ENCODE results near the gene KRTAP12-2.
"Not testable (repeated sequence)": the region's sequence is repeated elsewhere in the genome, so short reads cannot be mapped to it uniquely, and the experiment has no call there.

The KRTAP12-2 gene

GRCh38 chr21:44684077-44684476 is 17.4 kb upstream of the KRTAP12-2 start:
- DNase-seq (ENCODE audit: low read depth), result no peak

GRCh38 chr21:44682580-44683151 is 15.9 kb upstream of the KRTAP12-2 start:
- no peak for DNase-seq (ENCODE audit: low read depth)

GRCh38 chr21:44681861-44682579 is 15.3 kb upstream of the KRTAP12-2 start, which contains the start of gene KRTAP12-1:
Gene KRTAP12-1 (minus strand): TSS chr21:44682163. CDS start chr21:44682123, 40 bp downstream.
- no peak for DNase-seq (ENCODE audit: low read depth)

- no peak for DNase-seq (ENCODE audit: low read depth)
Measured at GRCh38 chr21:44681152-44681551, 14.4 kb upstream of the KRTAP12-2 start.

DNA sequence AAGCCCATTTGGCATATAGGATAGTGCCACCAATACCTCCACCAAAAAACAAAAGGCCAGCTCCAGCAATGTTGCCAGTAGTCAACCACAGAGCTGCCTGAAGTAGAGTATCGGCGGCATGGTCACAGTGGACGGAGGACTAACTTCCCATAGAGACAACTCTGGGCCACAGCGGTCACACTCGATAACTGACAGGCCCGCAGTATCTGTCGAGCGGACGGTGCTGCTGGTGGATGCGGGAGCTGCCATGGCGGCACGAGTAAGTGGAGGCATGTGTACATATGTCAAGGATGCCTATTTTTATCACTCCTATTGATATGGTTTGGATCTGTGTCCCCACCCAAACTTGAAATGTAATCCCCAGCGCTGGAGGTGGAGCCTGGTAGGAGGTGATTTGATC is 11.2 kb upstream of the KRTAP12-2 start:
- no peak for DNase-seq (ENCODE audit: low read depth)

DNA sequence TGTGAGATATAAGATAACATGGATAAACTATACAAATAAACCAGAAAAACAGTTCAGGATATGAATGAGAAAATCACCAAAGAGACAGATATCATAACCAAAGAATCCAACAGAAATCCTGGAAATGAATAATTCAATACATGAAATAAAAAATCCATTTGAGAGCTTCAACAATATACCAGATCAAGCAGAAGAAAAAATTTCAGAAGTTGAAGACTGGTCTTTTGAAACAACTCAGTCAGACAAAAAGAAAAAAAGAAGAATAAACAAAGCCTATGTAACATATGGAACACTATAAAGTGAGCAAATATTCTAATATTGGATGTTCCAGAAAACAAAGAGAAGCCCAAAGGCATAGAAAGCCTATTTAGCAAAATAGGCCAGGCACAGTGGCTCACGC is 5.2 kb upstream of the KRTAP12-2 start:
- no peak for DNase-seq (ENCODE audit: low read depth)

GRCh38 chr21:44670642-44671432 is 4.1 kb upstream of the KRTAP12-2 start:
- no peak for DNase-seq (ENCODE audit: low read depth)

DNA sequence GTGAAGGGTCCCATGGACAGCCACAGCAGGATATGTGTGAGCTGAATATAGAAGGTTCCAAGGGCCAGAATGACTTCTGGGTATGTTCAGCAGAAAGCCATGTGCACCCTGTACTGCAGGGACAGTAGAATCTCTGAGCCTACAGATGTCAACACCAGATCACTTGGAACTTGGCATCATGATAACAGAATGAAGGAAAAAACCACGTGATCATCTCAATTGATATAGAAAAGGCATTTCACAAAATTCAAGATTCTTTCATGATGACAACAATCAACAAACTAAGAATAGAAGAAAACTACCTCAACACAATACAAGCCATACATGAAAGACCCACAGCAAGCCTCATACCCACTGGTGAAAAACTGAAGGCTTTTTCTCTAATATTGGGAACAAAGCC is 885 bp upstream of the KRTAP12-2 start:
- DNase-seq (ENCODE audit: low read depth), result no peak

- DNase-seq (ENCODE audit: low read depth), result no peak
Measured at GRCh38 chr21:44664691-44665090, 2.0 kb downstream of the KRTAP12-2 start.

- DNase-seq (ENCODE audit: low read depth), result not testable (repeated sequence)
Measured at GRCh38 chr21:44661567-44661966, 5.2 kb downstream of the KRTAP12-2 start.

DNA sequence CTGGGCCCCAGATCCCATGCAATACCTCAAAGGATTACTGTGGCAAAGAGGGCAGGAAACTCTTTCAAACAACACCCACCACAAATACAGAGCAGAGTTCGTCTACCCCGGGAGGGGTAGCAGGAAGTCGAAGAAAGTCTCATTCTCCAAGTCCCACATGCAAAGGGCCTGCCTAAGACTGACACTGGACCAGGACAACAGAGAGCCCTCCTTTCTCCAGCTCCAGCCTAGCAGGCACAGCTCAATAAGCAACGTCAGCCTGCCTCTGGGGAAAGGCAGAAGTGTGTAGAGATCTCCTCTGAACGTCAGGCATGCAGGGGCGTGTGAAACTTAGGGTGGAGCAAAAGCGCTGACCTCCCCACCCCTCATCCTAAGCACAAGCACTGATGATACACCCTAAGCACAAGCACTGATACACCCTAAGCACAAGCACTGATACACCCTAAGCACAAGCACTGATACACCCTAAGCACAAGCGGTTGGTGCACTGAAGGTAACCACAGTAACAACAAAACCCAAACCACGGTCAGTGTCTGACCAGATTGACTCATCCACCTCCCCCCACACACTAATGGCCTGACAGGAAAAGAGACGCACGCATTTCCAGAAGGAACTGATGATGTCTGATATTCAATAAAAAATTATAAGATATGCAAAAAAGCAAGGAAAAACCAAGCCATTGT is 7.7 kb downstream of the KRTAP12-2 start:
- no peak for DNase-seq (ENCODE audit: low read depth)

DNA sequence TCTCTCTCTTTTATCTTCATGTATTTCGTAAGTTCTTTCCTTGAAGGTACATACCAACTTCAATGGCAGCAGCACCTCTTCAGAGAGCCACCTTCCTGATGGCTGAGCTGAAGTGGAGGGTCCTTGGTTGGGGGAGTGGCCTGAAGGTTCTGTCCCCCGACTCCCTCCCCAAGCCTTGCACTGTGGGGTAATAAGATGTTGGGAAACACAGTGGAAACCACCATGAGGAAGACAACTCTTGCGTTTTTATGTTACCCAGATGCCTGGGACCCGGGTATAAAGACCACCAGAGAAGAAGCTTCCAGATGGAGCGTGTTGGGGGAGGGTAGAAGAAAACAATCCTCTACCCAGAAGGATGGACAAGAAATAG is 8.2 kb downstream of the KRTAP12-2 start:
- DNase-seq (ENCODE audit: low read depth), result no peak

DNA sequence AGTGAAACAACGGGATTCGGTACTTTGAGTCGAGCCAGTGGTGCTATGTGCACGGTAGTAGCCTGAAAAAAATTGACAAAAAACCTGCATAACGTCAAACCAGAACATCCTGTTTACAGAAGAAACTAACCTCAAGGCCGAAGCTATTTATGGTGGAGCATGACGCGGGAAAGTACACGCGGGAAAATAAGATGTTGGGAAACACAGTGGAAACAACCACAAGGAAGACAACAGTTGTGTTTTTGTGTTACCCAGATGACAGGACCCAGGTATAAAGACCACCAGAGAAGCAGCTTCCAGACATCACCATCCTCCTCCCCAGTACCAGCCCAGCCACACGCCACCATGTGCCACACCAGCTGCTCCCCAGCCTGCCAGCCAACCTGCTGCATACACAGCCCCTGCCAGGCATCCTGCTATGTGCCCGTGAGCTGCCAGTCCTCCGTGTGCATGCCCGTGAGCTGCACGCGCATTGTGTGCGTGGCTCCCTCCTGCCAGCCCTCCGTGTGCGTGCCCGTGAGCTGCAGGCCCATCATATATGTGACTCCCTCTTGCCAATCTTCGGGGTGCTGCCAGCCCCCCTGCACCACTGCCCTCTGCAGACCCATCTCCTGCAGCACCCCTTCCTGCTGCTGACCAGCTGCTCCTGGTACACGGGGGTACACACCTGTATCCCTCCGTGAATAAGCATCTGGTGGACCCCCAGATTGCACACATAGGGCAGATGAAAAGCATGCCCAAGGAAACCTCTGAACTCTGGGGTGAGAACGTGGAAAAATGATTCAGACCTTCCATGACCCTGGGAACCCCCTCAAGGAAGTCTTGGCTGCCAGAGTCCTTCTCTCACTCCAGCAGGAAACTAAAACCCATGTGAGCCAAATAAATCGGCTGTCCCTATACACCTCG is 8.8 kb downstream of the KRTAP12-2 start, which contains the start of gene KRTAP12-3:
Gene KRTAP12-3, plus strand, starts transcription at position 298 of the 906 bp plus-strand sequence. Its CDS starts 48 bp downstream, at position 346.
- DNase-seq (ENCODE audit: low read depth), result no peak

- DNase-seq (ENCODE audit: low read depth), result no peak
Measured at GRCh38 chr21:44656868-44657267, 9.9 kb downstream of the KRTAP12-2 start.

- no peak for DNase-seq (ENCODE audit: low read depth)
Measured at GRCh38 chr21:44654576-44655175, 12.1 kb downstream of the KRTAP12-2 start, which contains the start of gene KRTAP12-4. Gene KRTAP12-4 (minus strand): TSS chr21:44654659. CDS start chr21:44654614, 45 bp downstream.

DNA sequence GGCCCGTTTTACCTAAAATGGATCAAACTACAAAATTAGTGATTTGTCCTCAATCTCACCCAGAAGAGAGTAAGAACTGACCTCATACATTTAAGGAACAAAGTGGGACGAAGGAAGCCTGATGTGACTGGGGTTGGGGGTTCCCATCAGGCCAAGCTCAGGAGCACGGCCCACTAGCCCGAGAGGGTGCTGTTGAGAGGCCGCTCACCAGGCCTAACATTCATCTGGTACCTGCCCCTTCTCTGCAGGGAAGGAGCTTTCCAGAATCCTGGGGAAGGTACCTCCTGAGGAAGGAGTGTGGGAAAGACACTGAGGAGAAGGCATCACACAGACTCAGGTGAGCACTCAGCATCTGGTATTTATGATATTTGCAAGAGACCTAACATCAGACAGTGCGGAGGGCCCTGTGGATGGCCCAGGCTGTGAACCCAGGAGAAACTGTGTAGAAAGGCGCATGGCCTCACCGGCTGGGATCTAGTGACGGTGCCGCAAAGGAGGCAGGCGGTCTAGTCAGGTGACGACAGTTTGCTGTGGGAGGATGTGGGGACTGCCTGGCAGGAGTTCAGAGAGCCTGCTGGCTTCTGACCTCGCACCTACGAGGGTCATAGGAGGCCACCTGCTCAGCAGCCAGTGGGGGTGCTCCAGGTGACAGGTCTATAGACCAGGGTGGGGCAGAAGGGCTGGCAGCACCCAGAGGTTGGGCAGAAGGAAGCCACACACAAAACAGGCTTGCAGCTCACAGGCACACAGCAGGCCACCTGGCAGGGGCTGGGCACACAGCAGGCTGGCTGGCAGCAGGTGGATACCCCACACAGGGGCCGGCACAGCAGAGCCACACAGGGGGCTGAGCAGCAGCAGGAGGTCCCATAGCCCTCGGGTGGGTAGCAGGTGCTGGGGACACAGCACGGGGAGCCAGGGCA is 12.8 kb downstream of the KRTAP12-2 start:
- DNase-seq (ENCODE audit: low read depth), result no peak

- no peak for DNase-seq (ENCODE audit: low read depth)
Measured at GRCh38 chr21:44653123-44653522, 13.6 kb downstream of the KRTAP12-2 start.

DNA sequence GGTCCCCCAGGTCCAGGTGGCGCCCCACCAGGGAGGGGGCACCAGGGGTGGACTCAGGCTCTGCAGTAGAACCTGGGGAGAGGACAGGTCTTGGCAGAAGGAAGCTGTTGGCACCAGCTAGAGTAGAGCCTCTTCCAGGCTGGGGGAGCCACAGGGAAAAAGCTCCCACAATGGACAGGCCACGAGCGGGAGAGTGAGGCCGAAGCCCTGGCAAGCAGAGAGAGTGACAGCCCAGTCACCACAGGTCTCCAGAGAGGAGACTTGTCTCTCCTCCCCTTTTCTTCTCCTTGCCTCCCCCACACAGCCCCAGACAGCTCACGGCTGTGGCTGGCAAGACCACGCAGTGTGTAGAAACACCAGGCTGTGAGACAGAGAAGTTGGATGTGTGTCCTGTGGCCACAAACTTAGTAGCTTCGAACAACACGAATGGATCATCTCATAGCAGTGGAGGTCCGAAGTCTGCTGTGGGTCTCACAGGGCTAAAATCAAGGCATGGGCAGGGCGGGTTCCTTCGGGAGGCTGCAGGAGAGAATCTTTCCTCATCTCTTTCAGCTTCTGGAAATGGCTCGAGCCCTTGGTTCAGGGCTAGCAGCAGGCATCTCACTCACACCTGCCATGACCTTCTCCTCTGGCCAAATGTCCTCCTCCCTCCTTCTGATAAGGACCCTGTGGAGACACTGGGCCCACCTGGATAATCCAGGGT is 15.6 kb downstream of the KRTAP12-2 start:
- DNase-seq (ENCODE audit: low read depth), result no peak
